ENCODE measurements around the gene PLEKHB1. TPM values are rescaled to one million over a fixed set of nuclear protein-coding genes. Genes with fewer than 3 reads are reported as not detected.

Gene PLEKHB1
- total RNA-seq, 4 donors from 2014 or later: 25.1 to 98.8 (median 77.4) TPM

DNA sequence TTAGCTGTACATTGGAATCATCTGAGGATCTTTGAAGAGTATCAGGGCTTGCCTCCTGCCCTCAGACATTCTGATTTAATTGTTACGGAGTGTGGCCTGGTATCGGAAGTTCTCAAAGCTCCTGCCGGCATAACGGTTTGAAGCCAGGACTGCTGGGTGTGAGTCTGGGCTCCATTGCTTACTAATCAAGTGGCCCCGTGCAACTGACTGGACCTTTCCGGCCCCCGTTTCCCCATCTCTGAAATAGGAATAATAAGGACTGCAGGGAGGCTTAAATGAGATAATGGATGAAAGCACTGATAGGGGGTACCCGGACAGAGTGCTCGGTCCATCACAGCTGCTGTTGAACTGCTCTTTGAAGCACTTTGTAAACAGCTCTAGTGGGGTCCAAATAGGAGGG lies 1.7 kb downstream of the PLEKHB1 start:
- H3K36me3 ChIP-seq: no peaks in the 10 kb centered on the region
- H3K27ac ChIP-seq: peak overlapping the region in 2 of 3 donors; percentile 2 to 24
- intact Hi-C loops (cut with DNase I): no loop called here
- H3K27me3 ChIP-seq: no peaks in the 10 kb centered on the region
- H3K4me3 ChIP-seq (replicated peaks in 1 of 3): peak overlapping the region in 1 of 3 donors; percentile 1
- WGBS, 2 donors: 72 to 86% methylated on average over 9 of the region's 9 CpGs
- peaks cover 11 to 15% of the 10 kb centered on the region in 2 donors for H3K4me1 ChIP-seq
- no peak for DNase-seq
- TF ChIP-seq POLR2A (IDR thresholded peaks at IDR 0.05): no peak
- TF ChIP-seq CTCF (IDR thresholded peaks at IDR 0.05): no peak
- H3K9me3 ChIP-seq: no peaks in the 10 kb centered on the region

DNA sequence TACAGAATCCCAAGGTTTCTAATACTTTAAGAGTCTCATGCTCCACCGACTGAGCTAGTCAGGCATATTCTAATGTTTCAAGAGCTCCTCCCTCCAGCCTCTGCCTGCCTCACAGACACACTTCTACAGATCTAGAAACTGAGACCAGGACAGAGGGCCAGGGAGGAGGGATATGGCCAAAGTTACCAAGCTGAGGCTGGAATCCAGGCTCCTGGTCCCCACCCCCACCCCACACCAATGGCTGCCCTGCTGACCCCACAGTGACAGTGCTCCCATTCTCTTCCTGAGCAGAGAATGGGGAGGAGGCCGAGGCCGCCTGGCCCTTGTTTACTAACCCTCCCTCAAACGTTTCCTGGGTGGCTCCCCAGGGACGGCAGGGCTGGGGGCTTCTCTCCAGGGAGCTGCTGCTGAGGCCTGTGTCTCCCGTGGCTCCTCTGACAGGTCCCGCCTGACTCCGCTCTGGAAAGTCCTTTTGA lies 2.2 kb downstream of the PLEKHB1 start:
- H3K27ac ChIP-seq: peak overlapping the region in 1 of 3 donors; percentile 24
- peaks cover 11 to 15% of the 10 kb centered on the region in 2 donors for H3K4me1 ChIP-seq
- H3K36me3 ChIP-seq: no peaks in the 10 kb centered on the region
- DNase-seq: peak; percentile 41 to 47
- intact Hi-C loops (cut with DNase I): no loop called here
- H3K4me3 ChIP-seq (replicated peaks in 1 of 3): no peak overlapping the region
- H3K27me3 ChIP-seq: no peaks in the 10 kb centered on the region
- TF ChIP-seq POLR2A (IDR thresholded peaks at IDR 0.05) (no peak), CTCF (IDR thresholded peaks at IDR 0.05) (no peak)
- WGBS, 2 donors: 62 to 64% methylated on average over 4 of the region's 8 CpGs
- no peaks in the 10 kb centered on the region for H3K9me3 ChIP-seq

- Histone ChIP-seq H3K27me3 (no peaks in the 10 kb centered on the region), H3K4me3 (replicated peaks in 1 of 3) (no peak overlapping the region), H3K9me3 (no peaks in the 10 kb centered on the region), H3K27ac (no peak overlapping the region), H3K4me1 (peaks cover 11 to 15% of the 10 kb centered on the region in 2 donors), H3K36me3 (no peaks in the 10 kb centered on the region)
- TF ChIP-seq CTCF (IDR thresholded peaks at IDR 0.05) (no peak), POLR2A (IDR thresholded peaks at IDR 0.05) (no peak)
- DNase-seq: no peak
- intact Hi-C loops (cut with DNase I): no loop called here
- WGBS, 2 donors: 80 to 81% methylated on average over 9 of the region's 9 CpGs
Measured at GRCh38 chr11:73649206-73649605, 2.8 kb downstream of the PLEKHB1 start.

GRCh38 chr11:73650400-73650799 lies 4.0 kb downstream of the PLEKHB1 start:
- WGBS, 2 donors: 90 to 94% methylated on average over 13 to 14 of the region's 14 CpGs
- Histone ChIP-seq H3K36me3 (no peaks in the 10 kb centered on the region), H3K4me3 (replicated peaks in 1 of 3) (no peak overlapping the region), H3K9me3 (no peaks in the 10 kb centered on the region), H3K4me1 (peaks cover 10 to 11% of the 10 kb centered on the region in 2 donors), H3K27me3 (no peaks in the 10 kb centered on the region), H3K27ac (no peak overlapping the region)
- no peak for TF ChIP-seq POLR2A (IDR thresholded peaks at IDR 0.05)
- TF ChIP-seq CTCF (IDR thresholded peaks at IDR 0.05): no peak
- intact Hi-C loops (cut with DNase I): no loop called here
- no peak for DNase-seq

DNA sequence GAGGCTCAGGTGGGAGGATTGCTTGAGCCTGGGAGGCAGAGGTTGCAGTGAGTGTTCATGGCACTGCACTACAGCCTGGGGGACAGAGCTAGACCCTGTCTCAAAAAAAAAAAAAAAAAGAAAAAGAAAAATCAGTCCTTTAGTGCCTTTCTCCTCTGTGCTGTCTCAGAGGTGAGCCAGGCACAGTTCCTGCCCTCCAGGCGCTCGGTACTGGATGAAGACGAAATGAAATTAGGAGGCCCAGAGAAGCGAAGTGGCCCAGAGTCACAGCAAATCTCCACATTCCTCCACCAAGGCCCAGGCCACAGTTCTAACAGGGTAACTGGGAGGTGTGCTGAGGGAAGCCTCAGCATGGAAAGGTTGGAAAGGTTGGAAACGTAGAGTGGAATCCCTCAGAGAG lies 4.9 kb downstream of the PLEKHB1 start:
- DNase-seq: no peak
- intact Hi-C loops (cut with DNase I): no loop called here
- TF ChIP-seq POLR2A (IDR thresholded peaks at IDR 0.05): no peak
- no peak for TF ChIP-seq CTCF (IDR thresholded peaks at IDR 0.05)
- H3K4me1 ChIP-seq: peaks cover 10 to 11% of the 10 kb centered on the region in 2 donors
- H3K27ac ChIP-seq: no peak overlapping the region
- H3K36me3 ChIP-seq: no peaks in the 10 kb centered on the region
- H3K27me3 ChIP-seq: no peaks in the 10 kb centered on the region
- 93 to 95% methylated on average over 5 of the region's 5 CpGs for WGBS, 2 donors
- H3K4me3 ChIP-seq (replicated peaks in 1 of 3): no peak overlapping the region
- no peaks in the 10 kb centered on the region for H3K9me3 ChIP-seq

Data from thyroid gland (tissue), 4 donors.